Left lung (tissue), 10 donors: Measurements from ENCODE around the gene FARP1. TPM values are rescaled to one million over a fixed set of nuclear protein-coding genes. Genes with fewer than 3 reads are reported as not detected.

Experiments used
- ATAC-seq: fragments of 200-7000 bp; cut with Tn5 transposase; one replicate; pipeline ENCODE4 v1.9.1; 2020; ENCODE audit warnings: moderate library complexity
- DNase-seq, 4 donors: peaks; one replicate each; pipeline ENCODE4 v3.0.0-alpha.2; 2013 to 2020
- H3K27ac ChIP-seq, 2 donors: fragments of 200-600 bp; sonication (generic) in 1 of 2; one replicate each; pipeline versions ENCODE4 v1.5.0 to v1.8.0; 2020 to 2021
- H3K27me3 ChIP-seq, 2 donors: fragments of 200-600 bp; sonication (generic) in 1 of 2; one replicate each; pipeline versions ENCODE4 v1.5.0 to v1.8.0; 2020 to 2021
- H3K36me3 ChIP-seq, 2 donors: fragments of 200-600 bp; sonication (generic) in 1 of 2; one replicate each; pipeline versions ENCODE4 v1.5.0 to v1.8.0; 2020 to 2021
- H3K4me1 ChIP-seq, 2 donors: fragments of 200-600 bp; one replicate each; pipeline ENCODE4 v1.8.0; 2021
- H3K4me3 ChIP-seq, 2 donors: fragments of 200-600 bp; sonication (generic) in 1 of 2; one replicate each; pipeline versions ENCODE4 v1.5.0 to v1.8.0; 2020 to 2021; ENCODE audit warnings: mild to moderate bottlenecking in 1 of 2
- H3K9me3 ChIP-seq, 2 donors: fragments of 200-600 bp; sonication (generic) in 1 of 2; one replicate each; pipeline versions ENCODE4 v1.5.0 to v1.8.0; 2020 to 2021
- CTCF ChIP-seq, 2 donors: fragments of 200-600 bp; sonication (generic) in 1 of 2; IDR thresholded peaks; one replicate each; pipeline versions ENCODE4 v1.5.0 to v1.8.0; 2021; ENCODE audit warnings: antibody characterized with exemption in 2 of 2
- intact Hi-C, 2 donors: fragments of 100-400 bp; cut with DNase I; formaldehyde crosslinking; loops; one replicate each; pipeline versions ENCODE4 v1.11.2 to v1.14.2; 2022
- polyA plus RNA-seq, 6 donors: library from polyadenylated mRNA; unstranded; fragments of 120-200 nt; gene quantifications; one replicate each; pipeline ENCODE4 v1.2.1, GENCODE V29; 2013; ENCODE audit not compliant: insufficient read length in 6 of 6
- total RNA-seq, 2 donors: library from RNA; stranded (reverse); fragmentation: NEBNext Ultra II Directional; extraction: Animal tissue kit (Norgen Biotek cat#: 25700); gene quantifications; one replicate each; pipeline ENCODE4 v1.2.1, GENCODE V29; 2021
- donor health status: DM: no; HTN: yes; CAD: no.
- donor health status: DM: no; HTN: no; CAD: no.

Gene FARP1
- total and polyA plus RNA-seq, 8 donors = 78.9 to 142 (median 132) TPM

GRCh38 chr13:98315466-98315865 lies 172.6 kb downstream of the FARP1 start:
- peaks cover 0 to 15% of the 10 kb centered on the region in 2 donors for H3K4me1 ChIP-seq
- TF ChIP-seq CTCF (IDR thresholded peaks at IDR 0.05) = no peak
- no peak overlapping the region for H3K4me3 ChIP-seq
- H3K27me3 ChIP-seq = no peaks in the 10 kb centered on the region
- H3K36me3 ChIP-seq = no peaks in the 10 kb centered on the region
- intact Hi-C loops = no loop called here
- ATAC-seq (no peak), DNase-seq (no peak)
- no peaks in the 10 kb centered on the region for H3K9me3 ChIP-seq
- peak overlapping the region in 1 of 2 donors; percentile 16 for H3K27ac ChIP-seq

- no peak for TF ChIP-seq CTCF (IDR thresholded peaks at IDR 0.05)
- no peak for ATAC-seq
- no peak for DNase-seq
- no peak overlapping the region for H3K4me3 ChIP-seq
- H3K27ac ChIP-seq = peak overlapping the region in 1 of 2 donors; percentile 16
- intact Hi-C loops = no loop called here
- H3K36me3 ChIP-seq = no peaks in the 10 kb centered on the region
- no peaks in the 10 kb centered on the region for H3K9me3 ChIP-seq
- peaks cover 0 to 15% of the 10 kb centered on the region in 2 donors for H3K4me1 ChIP-seq
- H3K27me3 ChIP-seq = no peaks in the 10 kb centered on the region
These were observed 173.0 kb downstream of the FARP1 start for GRCh38 chr13:98315902-98316301.

- Histone ChIP-seq H3K9me3 (no peaks in the 10 kb centered on the region), H3K4me1 (peaks cover 0 to 8% of the 10 kb centered on the region in 2 donors), H3K4me3 (no peak overlapping the region), H3K36me3 (no peaks in the 10 kb centered on the region), H3K27me3 (no peaks in the 10 kb centered on the region), H3K27ac (no peak overlapping the region)
- DNase-seq (no peak), ATAC-seq (no peak)
- intact Hi-C loops = no loop called here
- TF ChIP-seq CTCF (IDR thresholded peaks at IDR 0.05) = no peak
These were observed 174.8 kb downstream of the FARP1 start for GRCh38 chr13:98317573-98318171.

DNA sequence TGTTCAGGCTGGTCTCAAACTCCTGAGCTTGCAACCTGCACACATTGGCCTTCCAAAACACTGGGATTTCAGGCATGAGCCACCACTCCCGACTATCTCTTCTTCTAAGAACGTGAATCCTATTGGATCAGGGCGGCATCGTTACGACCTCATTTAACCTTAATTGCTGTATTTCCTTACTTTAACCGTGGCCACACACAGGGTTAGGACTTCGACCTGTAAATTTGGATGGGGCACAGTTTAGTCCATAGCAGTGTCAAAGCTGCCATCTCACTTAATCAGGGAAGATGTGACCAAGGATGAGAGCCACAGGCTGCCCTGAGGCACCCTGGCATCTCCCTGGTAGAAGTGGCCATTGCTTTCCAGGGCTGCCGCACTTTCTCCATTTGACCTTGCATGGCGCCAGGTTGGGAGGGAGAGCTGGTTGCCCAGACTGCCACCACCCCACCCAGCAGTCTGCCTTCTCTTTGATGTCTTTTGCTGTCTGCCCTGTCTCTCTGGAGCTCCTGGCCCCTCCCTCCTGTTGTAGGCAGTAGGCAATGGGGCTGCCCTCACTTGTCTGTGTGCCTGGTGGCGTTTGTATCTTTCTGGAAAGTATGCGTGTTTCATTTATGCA lies 175.5 kb downstream of the FARP1 start:
- Histone ChIP-seq H3K36me3 (no peaks in the 10 kb centered on the region), H3K4me1 (peaks cover 0 to 8% of the 10 kb centered on the region in 2 donors), H3K27me3 (no peaks in the 10 kb centered on the region), H3K9me3 (no peaks in the 10 kb centered on the region), H3K4me3 (no peak overlapping the region), H3K27ac (no peak overlapping the region)
- ATAC-seq = no peak
- DNase-seq = no peak
- intact Hi-C loops = no loop called here
- no peak for TF ChIP-seq CTCF (IDR thresholded peaks at IDR 0.05)

GRCh38 chr13:98320561-98321105 lies 177.7 kb downstream of the FARP1 start:
- intact Hi-C loops = no loop called here
- H3K9me3 ChIP-seq = no peaks in the 10 kb centered on the region
- H3K27ac ChIP-seq = no peak overlapping the region
- no peak for DNase-seq
- TF ChIP-seq CTCF (IDR thresholded peaks at IDR 0.05) = no peak
- H3K27me3 ChIP-seq = no peaks in the 10 kb centered on the region
- no peak for ATAC-seq
- H3K4me1 ChIP-seq = peaks cover 0 to 6% of the 10 kb centered on the region in 2 donors
- H3K36me3 ChIP-seq = no peaks in the 10 kb centered on the region
- H3K4me3 ChIP-seq = no peak overlapping the region
